Activated B cell treated with CpG ODN at 0.5 μM for 24 hours (primary cell): ENCODE data around the gene WDR35. TPM values are rescaled to one million over a fixed set of nuclear protein-coding genes. Genes with fewer than 3 reads are reported as not detected.

Source experiments
- ATAC-seq: fragments of 200-7000 bp; cut with Tn5 transposase; one replicate; pipeline ENCODE4 v1.10.0; 2021; ENCODE audit warnings: low read depth, mild to moderate bottlenecking, moderate library complexity
- CTCF ChIA-PET: fragments of 350-600 bp; sonication (Branson Sonifier 250); formaldehyde crosslinking; loops from one replicate; lab custom pipeline; 2021; ENCODE audit warnings: antibody characterized with exemption; lab: Charles Lee
- POLR2A ChIA-PET: fragments of 350-600 bp; sonication (Branson Sonifier 250); formaldehyde crosslinking; loops from one replicate; lab custom pipeline; 2021; ENCODE audit warnings: antibody characterized with exemption; lab: Charles Lee
- DNase-seq: peaks from one replicate; pipeline ENCODE4 v3.0.0; 2022
- H3K27ac Mint-ChIP-seq: one replicate; pipeline ENCODE4 v1.8.0; 2020; ENCODE audit warnings: mixed read lengths
- H3K27me3 Mint-ChIP-seq: one replicate; pipeline ENCODE4 v1.8.0; 2021; ENCODE audit warnings: mixed read lengths
- H3K36me3 Mint-ChIP-seq: one replicate; pipeline ENCODE4 v1.8.0; 2021; ENCODE audit warnings: low read depth, mixed read lengths
- H3K4me1 Mint-ChIP-seq: one replicate; pipeline ENCODE4 v1.8.0; 2021; ENCODE audit warnings: mixed read lengths
- H3K4me3 Mint-ChIP-seq: one replicate; pipeline ENCODE4 v1.8.0; 2020; ENCODE audit warnings: mild to moderate bottlenecking, mixed read lengths
- H3K9me3 Mint-ChIP-seq: one replicate; pipeline ENCODE4 v1.8.0; 2020; ENCODE audit warnings: mixed read lengths
- CTCF ChIP-seq: fragments of 200-600 bp; IDR thresholded peaks from one replicate; pipeline ENCODE4 v1.8.0; 2022; ENCODE audit warnings: antibody characterized with exemption, mild to moderate bottlenecking
- intact Hi-C: fragments of 100-400 bp; cut with micrococcal nuclease; formaldehyde crosslinking; loops from one replicate; pipeline ENCODE4 v1.15.1; 2024
- total RNA-seq: library from RNA; stranded (reverse); gene quantifications from 2 replicates; pipeline ENCODE4 v1.2.3, GENCODE V29; 2022

The WDR35 gene
- total RNA-seq, 1 donor from 2014 or later = 8.2 TPM

- ATAC-seq (no peak), DNase-seq (no peak)
- no peak for TF ChIP-seq CTCF
- POLR2A ChIA-PET = no interaction called here
- no peak overlapping the region for H3K27ac Mint-ChIP-seq
- H3K36me3 Mint-ChIP-seq = peaks cover 31% of the 10 kb centered on the region
- no peak overlapping the region for H3K4me3 Mint-ChIP-seq
- CTCF ChIA-PET = interaction anchor here (0.8 to 1.9 kb wide), 2 partner anchors 8 to 16 kb away, joined by 3 to 6 read pairs; no protein-coding TSS in a partner anchor
- no peaks in the 10 kb centered on the region for H3K9me3 Mint-ChIP-seq
- no peaks in the 10 kb centered on the region for H3K27me3 Mint-ChIP-seq
- intact Hi-C loops = no loop called here
- no peaks in the 10 kb centered on the region for H3K4me1 Mint-ChIP-seq
These were observed 42.5 kb downstream of the WDR35 start for GRCh38 chr2:19947184-19947940.

- Mint-ChIP-seq H3K27ac (no peak overlapping the region), H3K4me3 (no peak overlapping the region), H3K27me3 (no peaks in the 10 kb centered on the region), H3K36me3 (peaks cover 26% of the 10 kb centered on the region), H3K4me1 (no peaks in the 10 kb centered on the region), H3K9me3 (no peaks in the 10 kb centered on the region)
- ATAC-seq (no peak), DNase-seq (no peak)
- intact Hi-C loops = no loop called here
- ChIA-PET CTCF (no interaction called here), POLR2A (no interaction called here)
- no peak for TF ChIP-seq CTCF
These were observed 45.6 kb downstream of the WDR35 start for GRCh38 chr2:19944205-19944845.

- DNase-seq = no peak
- Mint-ChIP-seq H3K27ac (no peak overlapping the region), H3K36me3 (peaks cover 26% of the 10 kb centered on the region), H3K9me3 (no peaks in the 10 kb centered on the region), H3K4me3 (no peak overlapping the region), H3K4me1 (no peaks in the 10 kb centered on the region), H3K27me3 (no peaks in the 10 kb centered on the region)
- TF ChIP-seq CTCF = no peak
- POLR2A ChIA-PET = no interaction called here
- no peak for ATAC-seq
- intact Hi-C loops = no loop called here
- CTCF ChIA-PET = no interaction called here
These were observed 46.7 kb downstream of the WDR35 start for GRCh38 chr2:19943189-19943588.

GRCh38 chr2:19942199-19942598 is 47.7 kb downstream of the WDR35 start:
- no peaks in the 10 kb centered on the region for H3K9me3 Mint-ChIP-seq
- intact Hi-C loops = no loop called here
- no peak for TF ChIP-seq CTCF
- ATAC-seq (no peak), DNase-seq (no peak)
- ChIA-PET POLR2A (interaction anchor here (0.6 kb wide), 1 partner anchor 14 kb away, joined by 6 read pairs; no protein-coding TSS in a partner anchor), CTCF (no interaction called here)
- no peaks in the 10 kb centered on the region for H3K27me3 Mint-ChIP-seq
- no peak overlapping the region for H3K4me3 Mint-ChIP-seq
- H3K4me1 Mint-ChIP-seq = no peaks in the 10 kb centered on the region
- H3K27ac Mint-ChIP-seq = no peak overlapping the region
- peaks cover 34% of the 10 kb centered on the region for H3K36me3 Mint-ChIP-seq

- H3K4me3 Mint-ChIP-seq = no peak overlapping the region
- H3K27ac Mint-ChIP-seq = no peak overlapping the region
- POLR2A ChIA-PET = no interaction called here
- H3K36me3 Mint-ChIP-seq = peaks cover 47% of the 10 kb centered on the region
- intact Hi-C loops = no loop called here
- DNase-seq (no peak), ATAC-seq (no peak)
- no peaks in the 10 kb centered on the region for H3K4me1 Mint-ChIP-seq
- H3K9me3 Mint-ChIP-seq = no peaks in the 10 kb centered on the region
- TF ChIP-seq CTCF = no peak
- CTCF ChIA-PET = no interaction called here
- no peaks in the 10 kb centered on the region for H3K27me3 Mint-ChIP-seq
These were observed 52.9 kb downstream of the WDR35 start for GRCh38 chr2:19937004-19937403.
